ENCODE results near the gene TPO.
"Not testable (repeated sequence)": the region's sequence is repeated elsewhere in the genome, so short reads cannot be mapped to it uniquely, and the experiment has no call there.

TPO gene

DNA sequence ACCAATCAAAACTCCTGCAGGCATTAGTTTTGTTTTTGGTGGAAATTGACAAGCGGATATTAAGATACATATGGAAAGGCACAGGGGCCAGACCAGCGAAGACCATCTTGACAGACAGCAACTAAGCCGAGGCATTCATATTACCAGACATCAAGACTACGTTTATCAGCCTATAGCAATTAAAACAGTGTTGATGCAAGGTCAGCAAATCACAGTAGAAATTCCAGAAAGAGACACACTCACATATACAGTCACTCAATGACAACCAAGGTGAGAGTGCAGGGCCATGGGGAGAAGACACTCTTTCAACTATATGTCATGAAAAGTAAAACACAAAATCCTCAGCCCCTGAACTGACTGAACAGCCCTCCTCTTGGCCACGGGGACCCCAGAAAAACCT, 164.6 kb downstream of the TPO start:
- no peaks in the 10 kb centered on the region for H3K9me3 ChIP-seq
- TF ChIP-seq, protein P1, sequence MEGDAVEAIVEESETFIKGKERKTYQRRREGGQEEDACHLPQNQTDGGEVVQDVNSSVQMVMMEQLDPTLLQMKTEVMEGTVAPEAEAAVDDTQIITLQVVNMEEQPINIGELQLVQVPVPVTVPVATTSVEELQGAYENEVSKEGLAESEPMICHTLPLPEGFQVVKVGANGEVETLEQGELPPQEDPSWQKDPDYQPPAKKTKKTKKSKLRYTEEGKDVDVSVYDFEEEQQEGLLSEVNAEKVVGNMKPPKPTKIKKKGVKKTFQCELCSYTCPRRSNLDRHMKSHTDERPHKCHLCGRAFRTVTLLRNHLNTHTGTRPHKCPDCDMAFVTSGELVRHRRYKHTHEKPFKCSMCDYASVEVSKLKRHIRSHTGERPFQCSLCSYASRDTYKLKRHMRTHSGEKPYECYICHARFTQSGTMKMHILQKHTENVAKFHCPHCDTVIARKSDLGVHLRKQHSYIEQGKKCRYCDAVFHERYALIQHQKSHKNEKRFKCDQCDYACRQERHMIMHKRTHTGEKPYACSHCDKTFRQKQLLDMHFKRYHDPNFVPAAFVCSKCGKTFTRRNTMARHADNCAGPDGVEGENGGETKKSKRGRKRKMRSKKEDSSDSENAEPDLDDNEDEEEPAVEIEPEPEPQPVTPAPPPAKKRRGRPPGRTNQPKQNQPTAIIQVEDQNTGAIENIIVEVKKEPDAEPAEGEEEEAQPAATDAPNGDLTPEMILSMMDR (IDR thresholded peaks at IDR 0.05; ENCODE audit: low read depth, low read length) = no peak
- no peaks in the 10 kb centered on the region for H3K36me3 ChIP-seq
- H3K27me3 ChIP-seq = no peaks in the 10 kb centered on the region
- no peaks in the 10 kb centered on the region for H3K4me1 ChIP-seq
- no peak overlapping the region for H3K4me3 ChIP-seq (ENCODE audit: low read depth, low read length)
- no peak for DNase-seq

DNA sequence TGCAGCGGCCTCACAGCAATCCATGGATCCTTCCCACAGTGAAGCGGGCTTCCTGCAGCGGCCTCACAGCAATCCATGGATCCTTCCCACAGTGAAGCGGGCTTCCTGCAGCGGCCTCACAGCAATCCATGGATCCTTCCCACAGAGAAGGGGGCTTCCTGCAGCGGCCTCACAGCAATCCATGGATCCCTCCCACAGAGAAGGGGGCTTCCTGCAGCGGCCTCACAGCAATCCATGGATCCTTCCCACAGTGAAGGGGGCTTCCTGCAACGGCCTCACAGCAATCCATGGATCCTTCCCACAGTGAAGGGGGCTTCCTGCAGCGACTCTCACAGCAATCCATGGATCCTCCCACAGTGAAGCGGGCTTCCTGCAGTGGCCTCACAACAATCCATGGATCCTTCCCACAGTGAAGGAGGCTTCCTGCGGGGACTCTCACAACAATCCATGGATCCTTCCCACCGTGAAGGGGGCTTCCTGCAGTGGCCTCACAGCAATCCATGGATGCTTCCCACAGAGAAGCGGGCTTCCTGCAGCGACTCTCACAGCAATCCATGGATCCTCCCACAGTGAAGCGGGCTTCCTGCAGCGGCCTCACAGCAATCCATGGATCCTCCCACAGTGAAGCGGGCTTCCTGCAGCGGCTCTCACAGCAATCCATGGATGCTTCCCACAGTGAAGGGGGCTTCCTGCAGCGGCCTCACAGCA, 168.1 kb downstream of the TPO start:
- not testable (repeated sequence) for H3K9me3 ChIP-seq; H3K4me3 ChIP-seq (ENCODE audit: low read depth, low read length); H3K27me3 ChIP-seq; H3K4me1 ChIP-seq; H3K36me3 ChIP-seq; DNase-seq

DNA sequence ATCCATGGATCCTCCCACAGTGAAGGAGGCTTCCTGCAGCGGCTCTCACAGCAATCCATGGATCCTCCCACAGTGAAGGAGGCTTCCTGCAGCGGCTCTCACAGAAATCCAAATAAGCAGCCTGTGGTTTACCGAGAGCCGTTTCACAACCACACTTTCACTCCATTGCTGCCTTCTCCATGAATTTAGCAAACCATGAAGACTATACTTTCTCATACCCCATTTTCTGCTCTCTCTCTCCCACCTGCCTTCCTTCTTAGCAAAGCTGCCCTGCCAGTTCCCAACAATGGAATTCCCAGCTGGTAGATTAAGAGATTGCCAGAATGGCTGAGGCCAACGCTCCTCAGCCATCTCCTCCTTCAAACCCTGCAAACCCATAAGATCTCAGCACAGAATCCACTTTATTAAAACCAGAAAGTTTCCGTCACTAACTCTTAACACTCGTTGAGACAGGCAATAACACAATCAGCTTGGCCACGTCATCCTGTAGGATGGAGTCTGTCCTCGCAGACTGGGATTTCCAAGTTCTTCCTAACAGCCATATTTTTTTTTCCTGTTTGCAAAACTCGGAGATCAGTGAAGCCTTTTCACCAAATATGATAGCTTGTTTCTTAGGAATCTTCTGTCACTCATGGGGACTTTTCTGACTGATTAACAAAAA, 168.8 kb downstream of the TPO start:
- Histone ChIP-seq H3K4me3 (ENCODE audit: low read depth, low read length) (no peak overlapping the region), H3K36me3 (no peaks in the 10 kb centered on the region), H3K9me3 (no peaks in the 10 kb centered on the region), H3K4me1 (no peaks in the 10 kb centered on the region), H3K27me3 (no peaks in the 10 kb centered on the region)
- DNase-seq = no peak
- TF ChIP-seq, protein P1 (IDR thresholded peaks at IDR 0.05; ENCODE audit: low read depth, low read length) = no peak

DNA sequence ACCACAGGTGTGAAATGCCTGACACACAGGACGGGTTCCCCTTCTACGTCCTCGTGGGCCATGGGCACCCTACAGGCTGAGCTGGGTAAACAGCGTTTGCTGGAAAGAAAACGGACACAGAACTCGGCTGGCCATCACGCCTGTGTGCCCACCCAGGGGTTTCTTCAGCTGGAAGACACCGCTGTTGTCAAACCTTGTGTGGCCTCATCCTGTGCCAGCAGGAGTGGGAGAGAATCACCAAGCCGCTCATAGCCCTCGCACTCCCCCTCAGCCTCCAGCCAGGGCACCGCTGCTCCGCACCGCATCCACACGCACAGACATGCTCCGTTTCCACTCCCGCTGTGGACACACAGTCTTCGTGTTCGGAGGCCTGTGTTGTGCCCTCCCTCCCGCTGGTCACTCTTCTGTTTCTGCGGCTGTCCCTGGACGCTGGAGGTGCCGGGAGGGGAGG, 169.7 kb downstream of the TPO start:
- DNase-seq = no peak
- Histone ChIP-seq H3K36me3 (no peaks in the 10 kb centered on the region), H3K27me3 (no peaks in the 10 kb centered on the region), H3K4me1 (no peaks in the 10 kb centered on the region), H3K9me3 (no peaks in the 10 kb centered on the region), H3K4me3 (ENCODE audit: low read depth, low read length) (no peak overlapping the region)
- TF ChIP-seq, protein P1 (IDR thresholded peaks at IDR 0.05; ENCODE audit: low read depth, low read length) = no peak

DNA sequence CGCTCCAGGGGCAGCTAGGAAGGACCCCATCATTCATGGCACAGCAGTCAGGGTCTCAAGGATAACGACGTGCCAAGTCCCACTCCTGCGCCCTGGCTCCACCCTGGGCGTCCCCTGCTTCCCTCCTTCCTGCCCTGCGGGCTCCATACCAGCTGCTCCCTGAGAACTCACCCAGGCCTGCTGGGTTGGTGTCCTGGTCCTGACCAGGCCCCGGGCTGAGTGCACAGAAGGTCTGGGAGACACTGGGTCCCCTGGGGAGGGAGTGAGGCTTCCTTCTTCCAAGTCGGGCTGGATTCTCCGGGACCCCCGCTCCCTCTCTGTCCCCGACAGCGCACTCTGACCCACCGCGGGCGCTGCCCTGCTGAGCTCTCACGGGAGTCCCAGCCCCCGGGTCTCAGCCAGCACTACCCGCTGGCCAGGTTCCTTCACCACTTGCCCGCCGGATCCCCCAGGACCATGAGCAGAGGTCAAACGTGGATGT, 170.8 kb downstream of the TPO start:
- no peaks in the 10 kb centered on the region for H3K4me1 ChIP-seq
- no peaks in the 10 kb centered on the region for H3K27me3 ChIP-seq
- no peaks in the 10 kb centered on the region for H3K36me3 ChIP-seq
- no peak for DNase-seq
- TF ChIP-seq, protein P1 (IDR thresholded peaks at IDR 0.05; ENCODE audit: low read depth, low read length) = no peak
- H3K4me3 ChIP-seq (ENCODE audit: low read depth, low read length) = no peak overlapping the region
- no peaks in the 10 kb centered on the region for H3K9me3 ChIP-seq

DNA sequence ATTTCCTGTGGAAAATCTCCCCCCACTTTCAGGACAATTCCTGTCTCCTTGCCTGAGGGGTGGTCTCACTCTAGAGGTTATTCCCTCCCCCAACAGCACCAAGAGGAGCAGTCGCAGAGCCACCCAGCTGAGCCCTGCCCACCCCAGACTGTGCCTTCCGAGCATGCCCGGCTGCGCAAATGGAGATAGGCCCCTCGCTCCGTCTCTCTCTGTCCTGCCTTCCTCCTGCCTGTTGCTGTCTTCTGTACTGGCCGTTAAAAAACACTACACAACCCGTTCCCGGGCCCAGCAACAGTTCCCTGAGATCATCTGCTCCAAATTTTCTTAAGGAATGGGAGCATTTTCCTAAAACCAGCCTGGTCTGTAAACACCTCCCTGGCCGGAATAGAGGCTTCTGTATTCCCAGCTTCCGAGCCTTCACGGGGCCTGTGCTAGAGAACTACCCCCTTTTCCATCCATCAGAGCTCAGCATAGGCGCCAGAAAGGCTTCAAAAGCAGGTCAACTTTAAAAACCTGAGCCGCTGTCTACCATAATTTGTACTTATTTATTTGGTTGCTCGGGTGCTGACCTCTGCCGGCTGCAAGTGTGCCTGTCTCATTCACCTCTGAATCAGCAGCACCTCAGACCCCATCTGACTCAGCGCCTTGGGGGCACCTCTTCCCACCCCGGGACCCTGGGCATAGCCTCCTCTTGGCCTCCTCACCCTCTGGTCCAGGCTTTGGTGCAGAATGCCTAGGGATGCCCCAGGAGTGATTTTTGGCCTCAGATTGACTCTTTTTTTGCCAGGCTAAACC, 171.6 kb downstream of the TPO start:
- Histone ChIP-seq H3K27me3 (no peaks in the 10 kb centered on the region), H3K9me3 (no peaks in the 10 kb centered on the region), H3K4me1 (no peaks in the 10 kb centered on the region), H3K4me3 (ENCODE audit: low read depth, low read length) (no peak overlapping the region), H3K36me3 (no peaks in the 10 kb centered on the region)
- no peak for DNase-seq
- TF ChIP-seq, protein P1 (IDR thresholded peaks at IDR 0.05; ENCODE audit: low read depth, low read length) = no peak
